ENCODE measurements around the gene PDIA4.

DNA sequence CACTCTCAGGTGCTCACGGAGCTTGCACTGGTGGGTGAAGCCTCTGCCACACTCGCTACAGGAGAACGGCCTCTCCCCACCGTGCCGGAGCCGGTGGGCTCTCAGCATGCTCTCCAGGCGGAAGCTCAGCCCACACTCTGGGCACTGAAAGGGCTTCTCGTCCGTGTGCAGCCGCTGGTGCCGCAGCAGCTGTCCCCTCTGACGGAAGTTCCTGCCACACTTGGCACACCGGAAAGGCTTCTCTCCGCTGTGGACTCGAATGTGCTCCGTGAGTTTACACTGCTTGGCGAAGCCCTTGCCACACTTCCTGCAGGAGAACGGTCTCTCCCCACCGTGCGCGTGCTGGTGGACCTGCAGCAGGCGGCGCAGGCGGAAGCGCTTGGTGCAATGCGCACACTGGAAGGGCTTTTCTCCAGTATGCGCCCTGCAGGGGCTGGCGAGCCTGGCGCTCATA lies 42.9 kb upstream of the PDIA4 start:
- no peak for TF ChIP-seq CTCF (IDR thresholded peaks at IDR 0.05)
- TF ChIP-seq POLR2AphosphoS5 (IDR thresholded peaks at IDR 0.05; ENCODE audit: low read depth, low read length) = no peak
- TF ChIP-seq, protein P1, sequence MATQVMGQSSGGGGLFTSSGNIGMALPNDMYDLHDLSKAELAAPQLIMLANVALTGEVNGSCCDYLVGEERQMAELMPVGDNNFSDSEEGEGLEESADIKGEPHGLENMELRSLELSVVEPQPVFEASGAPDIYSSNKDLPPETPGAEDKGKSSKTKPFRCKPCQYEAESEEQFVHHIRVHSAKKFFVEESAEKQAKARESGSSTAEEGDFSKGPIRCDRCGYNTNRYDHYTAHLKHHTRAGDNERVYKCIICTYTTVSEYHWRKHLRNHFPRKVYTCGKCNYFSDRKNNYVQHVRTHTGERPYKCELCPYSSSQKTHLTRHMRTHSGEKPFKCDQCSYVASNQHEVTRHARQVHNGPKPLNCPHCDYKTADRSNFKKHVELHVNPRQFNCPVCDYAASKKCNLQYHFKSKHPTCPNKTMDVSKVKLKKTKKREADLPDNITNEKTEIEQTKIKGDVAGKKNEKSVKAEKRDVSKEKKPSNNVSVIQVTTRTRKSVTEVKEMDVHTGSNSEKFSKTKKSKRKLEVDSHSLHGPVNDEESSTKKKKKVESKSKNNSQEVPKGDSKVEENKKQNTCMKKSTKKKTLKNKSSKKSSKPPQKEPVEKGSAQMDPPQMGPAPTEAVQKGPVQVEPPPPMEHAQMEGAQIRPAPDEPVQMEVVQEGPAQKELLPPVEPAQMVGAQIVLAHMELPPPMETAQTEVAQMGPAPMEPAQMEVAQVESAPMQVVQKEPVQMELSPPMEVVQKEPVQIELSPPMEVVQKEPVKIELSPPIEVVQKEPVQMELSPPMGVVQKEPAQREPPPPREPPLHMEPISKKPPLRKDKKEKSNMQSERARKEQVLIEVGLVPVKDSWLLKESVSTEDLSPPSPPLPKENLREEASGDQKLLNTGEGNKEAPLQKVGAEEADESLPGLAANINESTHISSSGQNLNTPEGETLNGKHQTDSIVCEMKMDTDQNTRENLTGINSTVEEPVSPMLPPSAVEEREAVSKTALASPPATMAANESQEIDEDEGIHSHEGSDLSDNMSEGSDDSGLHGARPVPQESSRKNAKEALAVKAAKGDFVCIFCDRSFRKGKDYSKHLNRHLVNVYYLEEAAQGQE (IDR thresholded peaks at IDR 0.05; ENCODE audit: insufficient read depth in 1 of 2, low read depth in 2 of 2, low read length in 1 of 2) = no peak
- no peak for TF ChIP-seq SIN3A (IDR thresholded peaks at IDR 0.05; ENCODE audit: borderline replicate concordance, insufficient read depth, low read depth, low read length)
- TF ChIP-seq TCF7L2 (IDR thresholded peaks at IDR 0.05; ENCODE audit: low read depth, low read length) = no peak
